Measurements from ENCODE around the gene HUNK.

DNA sequence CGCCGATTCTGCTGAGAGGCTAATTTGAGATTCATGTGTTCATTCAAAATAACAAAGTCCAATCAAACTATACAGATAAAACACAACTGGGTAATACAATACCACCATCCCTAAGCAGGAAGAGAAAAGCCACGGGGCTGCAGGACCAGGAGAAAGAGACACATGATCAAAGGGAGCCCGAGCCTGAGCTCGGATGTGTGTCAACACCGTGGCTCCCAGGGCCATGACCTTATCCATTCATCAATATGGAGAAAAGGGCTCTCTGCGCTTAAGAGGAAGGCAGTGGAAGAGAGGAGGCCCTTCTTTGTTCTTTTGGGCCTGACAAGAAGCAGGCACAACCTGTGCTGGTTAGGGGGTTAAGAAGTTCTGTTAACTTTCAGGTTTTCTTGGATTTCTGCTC is 56.7 kb downstream of the HUNK start:
- TF ChIP-seq EZH2 (IDR thresholded peaks at IDR 0.05; ENCODE audit: insufficient read depth, poor library complexity, severe bottlenecking) (no peak), EZH2phosphoT487 (IDR thresholded peaks at IDR 0.05; ENCODE audit: insufficient read depth, low read depth) (no peak)
